ENCODE results near the gene WIPF3.
"Not testable (repeated sequence)": the region's sequence is repeated elsewhere in the genome, so short reads cannot be mapped to it uniquely, and the experiment has no call there.

WIPF3 gene

GRCh38 chr7:29957521-29958310 is 151.4 kb downstream of the WIPF3 start:
- peak; percentile 86 for DNase-seq

GRCh38 chr7:29958667-29959358 is 152.5 kb downstream of the WIPF3 start:
- no peak for DNase-seq

- DNase-seq: not testable (repeated sequence)
Observed at GRCh38 chr7:29961611-29962010, 155.3 kb downstream of the WIPF3 start.

- DNase-seq: no peak
Observed at GRCh38 chr7:29962035-29962434, 155.7 kb downstream of the WIPF3 start.

- no peak for DNase-seq
Observed at GRCh38 chr7:29965030-29965429, 158.7 kb downstream of the WIPF3 start.

Data from NCI-H446 treated with DMSO at 0.1 percent for 48 hours (cell line).